D721Med (cell line): Measurements from ENCODE around the gene SH3RF3.

ENCODE experiments used
- DNase-seq: peaks from one replicate; pipeline ENCODE4 v3.0.0; 2011; ENCODE audit warnings: low spot score; ENCODE audit not compliant: insufficient read length
- FAIRE-seq: peaks from 2 replicates; lab custom pipeline; 2011; peaks lifted over from hg19 to GRCh38; lab: Jason Lieb, UNC
- CTCF ChIP-seq: IDR thresholded peaks from 2 replicates; pipeline ENCODE4 v1.5.1; 2012; ENCODE audit warnings: mild to moderate bottlenecking, control low read depth; ENCODE audit not compliant: insufficient read depth; ENCODE audit errors: missing control alignments

The SH3RF3 gene

GRCh38 chr2:109466674-109467575, 337.9 kb downstream of the SH3RF3 start:
- DNase-seq (no peak), FAIRE-seq (no peak)
- TF ChIP-seq CTCF: no peak

- no peak for FAIRE-seq
- no peak for DNase-seq
- TF ChIP-seq CTCF: no peak
Observed at GRCh38 chr2:109467701-109468100, 338.7 kb downstream of the SH3RF3 start.

- no peak for FAIRE-seq
- TF ChIP-seq CTCF: no peak
Observed at GRCh38 chr2:109468893-109469292, 339.9 kb downstream of the SH3RF3 start.

GRCh38 chr2:109471658-109472057, 342.7 kb downstream of the SH3RF3 start:
- TF ChIP-seq CTCF: no peak
- DNase-seq: no peak
- no peak for FAIRE-seq

More at GRCh38 chr2:109468893-109469292, 339.9 kb downstream of the SH3RF3 start:
- no peak for DNase-seq

GRCh38 chr2:109472331-109472959, 343.4 kb downstream of the SH3RF3 start:
- FAIRE-seq: no peak
- DNase-seq: no peak
- no peak for TF ChIP-seq CTCF

GRCh38 chr2:109472974-109473373, 344.0 kb downstream of the SH3RF3 start:
- no peak for FAIRE-seq
- TF ChIP-seq CTCF: no peak
- DNase-seq: peak; percentile 71
